DMS79 treated with DMSO at 0.1 percent for 48 hours (cell line): ENCODE data around the gene MICAL2.

Source experiments
- DNase-seq: peaks from one replicate; lab custom pipeline; 2025; lab: John Stamatoyannopoulos, UW

Gene MICAL2

GRCh38 chr11:12110201-12110713 lies at the start of gene MICAL2:
TSS of gene MICAL2 (plus strand) at chr11:12110590. CDS start at chr11:12162156, 51,566 bp downstream.
- peak; percentile 88 for DNase-seq

GRCh38 chr11:12061851-12062560 lies 48.4 kb upstream of the MICAL2 start:
- DNase-seq: peak; percentile 26

- no peak for DNase-seq
These were observed 47.1 kb upstream of the MICAL2 start for GRCh38 chr11:12063251-12063650.

- no peak for DNase-seq
These were observed 46.0 kb upstream of the MICAL2 start for GRCh38 chr11:12064136-12064953.

- no peak for DNase-seq
These were observed 45.5 kb upstream of the MICAL2 start for GRCh38 chr11:12064954-12065280.

- DNase-seq: peak; percentile 94
These were observed 44.2 kb upstream of the MICAL2 start for GRCh38 chr11:12066056-12066798.

GRCh38 chr11:12066799-12067508 lies 43.4 kb upstream of the MICAL2 start:
- peak; percentile 84 for DNase-seq

- DNase-seq: no peak
These were observed 42.5 kb upstream of the MICAL2 start for GRCh38 chr11:12067796-12068357.

- no peak for DNase-seq
These were observed 41.2 kb upstream of the MICAL2 start for GRCh38 chr11:12069066-12069676.

GRCh38 chr11:12070446-12071267 lies 39.7 kb upstream of the MICAL2 start:
- no peak for DNase-seq

- no peak for DNase-seq
These were observed 38.8 kb upstream of the MICAL2 start for GRCh38 chr11:12071574-12071973.

GRCh38 chr11:12073436-12073835 lies 37.0 kb upstream of the MICAL2 start:
- DNase-seq: no peak

- no peak for DNase-seq
These were observed 36.5 kb upstream of the MICAL2 start for GRCh38 chr11:12073886-12074285.

- DNase-seq: no peak
These were observed 35.7 kb upstream of the MICAL2 start for GRCh38 chr11:12074529-12075195.

GRCh38 chr11:12075291-12075690 lies 35.1 kb upstream of the MICAL2 start:
- DNase-seq: no peak

- DNase-seq: no peak
These were observed 34.3 kb upstream of the MICAL2 start for GRCh38 chr11:12075822-12076821.

GRCh38 chr11:12076840-12077534 lies 33.4 kb upstream of the MICAL2 start:
- DNase-seq: no peak
